ENCODE results near the gene LIG3. TPM values are rescaled to one million over a fixed set of nuclear protein-coding genes. Genes with fewer than 3 reads are reported as not detected.

Gene LIG3
- total RNA-seq, 1 donor from 2014 or later, result 16.5 TPM

GRCh38 chr17:35006961-35007360 lies 26.6 kb downstream of the LIG3 start:
- Histone ChIP-seq H3K27me3 (ENCODE audit: low read depth) (no peaks in the 10 kb centered on the region), H3K4me3 (no peak overlapping the region), H3K4me1 (peaks cover 18% of the 10 kb centered on the region), H3K9me3 (replicated peaks) (no peaks in the 10 kb centered on the region), H3K27ac (replicated peaks) (no peak overlapping the region), H3K36me3 (peaks cover 64% of the 10 kb centered on the region)
- DNase-seq, result no peak
- intact Hi-C loops (cut with micrococcal nuclease), result no loop called here
- TF ChIP-seq CTCF (IDR thresholded peaks at IDR 0.05; ENCODE audit: borderline replicate concordance), result no peak

GRCh38 chr17:35010093-35010492 lies 29.8 kb downstream of the LIG3 start:
- Histone ChIP-seq H3K27me3 (ENCODE audit: low read depth) (no peaks in the 10 kb centered on the region), H3K27ac (replicated peaks) (no peak overlapping the region), H3K4me1 (peaks cover 4% of the 10 kb centered on the region), H3K9me3 (replicated peaks) (no peaks in the 10 kb centered on the region), H3K36me3 (peaks cover 66% of the 10 kb centered on the region), H3K4me3 (no peak overlapping the region)
- intact Hi-C loops (cut with micrococcal nuclease), result no loop called here
- TF ChIP-seq CTCF (IDR thresholded peaks at IDR 0.05; ENCODE audit: borderline replicate concordance), result no peak
- no peak for DNase-seq

GRCh38 chr17:35011671-35012216 lies 31.4 kb downstream of the LIG3 start:
- Histone ChIP-seq H3K27me3 (ENCODE audit: low read depth) (no peaks in the 10 kb centered on the region), H3K4me1 (peaks cover 12% of the 10 kb centered on the region), H3K27ac (replicated peaks) (no peak overlapping the region), H3K9me3 (replicated peaks) (no peaks in the 10 kb centered on the region), H3K4me3 (no peak overlapping the region), H3K36me3 (peaks cover 73% of the 10 kb centered on the region)
- intact Hi-C loops (cut with micrococcal nuclease), result no loop called here
- TF ChIP-seq CTCF (IDR thresholded peaks at IDR 0.05; ENCODE audit: borderline replicate concordance), result no peak
- DNase-seq, result no peak

GRCh38 chr17:35016369-35016768 lies 36.1 kb downstream of the LIG3 start:
- H3K9me3 ChIP-seq (replicated peaks), result no peaks in the 10 kb centered on the region
- H3K27me3 ChIP-seq (ENCODE audit: low read depth), result no peaks in the 10 kb centered on the region
- H3K27ac ChIP-seq (replicated peaks), result peak overlapping the region; percentile 22
- H3K4me1 ChIP-seq, result peaks cover 31% of the 10 kb centered on the region
- intact Hi-C loops (cut with micrococcal nuclease), result no loop called here
- no peak for TF ChIP-seq CTCF (IDR thresholded peaks at IDR 0.05; ENCODE audit: borderline replicate concordance)
- peaks cover 55% of the 10 kb centered on the region for H3K36me3 ChIP-seq
- no peak for DNase-seq
- H3K4me3 ChIP-seq, result no peak overlapping the region

- Histone ChIP-seq H3K36me3 (peaks cover 49% of the 10 kb centered on the region), H3K27ac (replicated peaks) (no peak overlapping the region), H3K4me1 (peaks cover 37% of the 10 kb centered on the region), H3K27me3 (ENCODE audit: low read depth) (no peaks in the 10 kb centered on the region), H3K4me3 (no peak overlapping the region), H3K9me3 (replicated peaks) (no peaks in the 10 kb centered on the region)
- DNase-seq, result no peak
- intact Hi-C loops (cut with micrococcal nuclease), result no loop called here
- no peak for TF ChIP-seq CTCF (IDR thresholded peaks at IDR 0.05; ENCODE audit: borderline replicate concordance)
These were observed 36.7 kb downstream of the LIG3 start for GRCh38 chr17:35017021-35017420.

All from left ventricle myocardium inferior (tissue), 1 donor.